ENCODE measurements around the gene MYO1F.
A peak's percentile ranks its signal among the peaks of the same experiment; 100 is the strongest.
"Not testable (repeated sequence)": the region's sequence is repeated elsewhere in the genome, so short reads cannot be mapped to it uniquely, and the experiment has no call there.

MYO1F gene

GRCh38 chr19:8519388-8519787 is 57.9 kb downstream of the MYO1F start:
- DNase-seq (ENCODE audit: low read depth in 1 of 2, low spot score in 1 of 2): no peak

- no peak for DNase-seq (ENCODE audit: low read depth in 1 of 2, low spot score in 1 of 2)
These were observed 58.7 kb downstream of the MYO1F start for GRCh38 chr19:8518536-8518935.

DNA sequence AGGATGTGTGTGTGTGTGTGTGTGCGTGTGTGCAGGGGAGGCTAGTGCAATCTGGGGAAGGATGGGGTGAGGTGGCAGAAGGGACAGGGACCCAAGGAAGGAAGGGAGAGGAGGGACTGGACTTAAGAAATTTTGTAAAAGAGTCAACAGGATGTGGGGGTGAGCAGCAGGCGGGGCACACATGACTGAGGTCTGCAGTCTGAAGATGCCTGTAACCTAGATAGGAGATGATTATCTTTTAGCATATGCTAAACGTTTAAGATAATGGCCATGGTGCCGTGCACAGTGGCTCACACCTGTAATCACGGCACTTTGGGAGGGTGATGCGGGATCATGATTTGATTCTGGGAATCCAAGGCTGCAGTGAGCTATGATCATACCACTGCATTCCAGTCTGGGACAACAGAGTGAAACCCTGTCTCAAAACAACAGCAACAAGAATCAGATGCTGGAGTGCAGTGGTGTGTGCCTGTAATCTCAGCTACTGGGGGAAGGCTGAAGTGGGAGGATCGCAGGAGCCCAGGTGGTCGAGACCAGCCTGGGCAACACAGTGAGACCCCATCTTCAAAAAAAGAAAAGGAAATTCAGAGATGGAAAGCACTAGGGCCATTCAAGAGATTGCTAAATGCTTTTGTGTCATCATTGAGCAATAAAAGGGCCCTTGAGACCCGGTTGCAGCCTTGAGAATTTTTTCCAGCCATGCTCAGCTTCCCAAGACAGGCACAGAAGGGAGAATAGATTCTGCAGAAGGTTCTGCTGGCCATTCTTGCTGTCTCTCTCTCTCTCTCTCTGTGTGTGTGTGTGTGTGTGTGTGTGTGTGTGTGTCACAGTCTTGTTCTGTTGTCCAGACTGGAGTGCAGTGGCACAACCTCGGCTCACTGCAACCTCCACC is 59.4 kb downstream of the MYO1F start:
- DNase-seq (ENCODE audit: low read depth in 1 of 2, low spot score in 1 of 2): no peak

- DNase-seq (ENCODE audit: low read depth in 1 of 2, low spot score in 1 of 2): peak in 1 of 2 donors; percentile 25
These were observed 61.9 kb downstream of the MYO1F start for GRCh38 chr19:8515317-8515716.

DNA sequence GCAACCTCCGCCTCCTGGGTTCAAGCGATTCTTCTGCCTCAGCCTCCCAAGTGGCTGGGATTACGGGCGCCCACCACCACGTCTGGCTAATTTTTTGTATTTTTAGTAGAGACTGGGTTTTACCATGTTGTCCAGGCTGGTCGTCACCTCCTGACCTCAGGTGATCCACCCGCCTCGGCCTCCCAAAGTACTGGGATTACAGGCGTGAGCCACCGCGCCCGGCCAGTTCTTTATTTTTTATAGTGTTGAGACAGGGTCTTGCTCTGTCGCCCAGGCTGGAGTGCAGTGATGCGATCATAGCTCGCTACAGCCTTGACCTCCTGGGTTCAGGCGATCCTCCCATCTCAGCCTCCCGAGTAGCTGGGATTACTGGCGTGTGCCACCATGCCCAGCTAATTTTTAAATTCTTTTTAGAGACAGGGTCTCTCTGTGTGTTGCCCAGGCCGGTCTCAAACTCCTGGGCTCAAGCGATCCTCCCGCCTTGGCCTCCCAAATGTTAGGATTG is 62.7 kb downstream of the MYO1F start:
- DNase-seq (ENCODE audit: low read depth in 1 of 2, low spot score in 1 of 2): not testable (repeated sequence)

DNA sequence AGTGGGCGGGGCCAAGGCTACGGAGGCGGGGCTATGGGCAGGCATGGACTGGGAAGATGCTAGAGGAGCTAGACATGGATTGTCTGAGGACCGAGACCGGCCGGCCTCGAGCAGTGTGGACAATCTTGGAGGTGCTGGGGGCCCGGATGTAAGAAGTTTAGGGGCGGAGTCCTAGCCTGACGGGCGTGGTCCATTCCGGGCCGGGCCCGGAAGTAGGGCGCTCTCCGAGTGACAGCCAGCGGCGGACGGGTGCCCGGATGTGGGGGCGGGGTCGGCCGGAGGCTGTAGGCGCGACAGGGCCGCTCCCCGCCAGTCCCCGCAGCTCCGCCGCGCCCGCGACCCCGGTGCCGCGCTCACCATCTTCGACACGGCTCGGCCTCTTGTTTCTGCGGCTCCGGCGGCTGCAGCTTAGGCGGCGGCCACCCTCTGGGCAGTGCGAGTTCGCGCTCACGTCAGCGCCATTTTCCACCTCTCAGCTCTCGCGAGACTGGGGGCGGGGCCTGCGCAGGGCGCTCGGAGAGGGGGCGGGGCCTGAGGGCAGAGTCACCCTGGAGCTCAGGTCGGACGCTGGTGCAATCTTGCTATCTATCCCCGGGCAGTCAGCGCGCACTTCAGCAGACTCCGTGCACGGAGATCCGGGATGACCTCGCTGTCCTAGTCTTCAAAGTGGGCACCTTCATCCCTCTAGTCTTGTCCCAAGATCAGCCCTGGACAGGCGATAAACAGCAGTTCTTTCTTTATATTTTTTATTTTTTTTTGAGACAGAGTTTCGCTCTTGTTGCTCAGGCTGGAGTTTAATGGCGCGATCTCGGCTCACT is 63.3 kb downstream of the MYO1F start, which contains the start of gene ZNF414:
Gene ZNF414 (minus strand): TSS at position 481 of the 818 bp plus-strand sequence. CDS start 121 bp downstream, at position 360.
- DNase-seq (ENCODE audit: low read depth in 1 of 2, low spot score in 1 of 2): peak; percentile 94 to 99

GRCh38 chr19:8513036-8513686 is 64.1 kb downstream of the MYO1F start:
- no peak for DNase-seq (ENCODE audit: low read depth in 1 of 2, low spot score in 1 of 2)

DNA sequence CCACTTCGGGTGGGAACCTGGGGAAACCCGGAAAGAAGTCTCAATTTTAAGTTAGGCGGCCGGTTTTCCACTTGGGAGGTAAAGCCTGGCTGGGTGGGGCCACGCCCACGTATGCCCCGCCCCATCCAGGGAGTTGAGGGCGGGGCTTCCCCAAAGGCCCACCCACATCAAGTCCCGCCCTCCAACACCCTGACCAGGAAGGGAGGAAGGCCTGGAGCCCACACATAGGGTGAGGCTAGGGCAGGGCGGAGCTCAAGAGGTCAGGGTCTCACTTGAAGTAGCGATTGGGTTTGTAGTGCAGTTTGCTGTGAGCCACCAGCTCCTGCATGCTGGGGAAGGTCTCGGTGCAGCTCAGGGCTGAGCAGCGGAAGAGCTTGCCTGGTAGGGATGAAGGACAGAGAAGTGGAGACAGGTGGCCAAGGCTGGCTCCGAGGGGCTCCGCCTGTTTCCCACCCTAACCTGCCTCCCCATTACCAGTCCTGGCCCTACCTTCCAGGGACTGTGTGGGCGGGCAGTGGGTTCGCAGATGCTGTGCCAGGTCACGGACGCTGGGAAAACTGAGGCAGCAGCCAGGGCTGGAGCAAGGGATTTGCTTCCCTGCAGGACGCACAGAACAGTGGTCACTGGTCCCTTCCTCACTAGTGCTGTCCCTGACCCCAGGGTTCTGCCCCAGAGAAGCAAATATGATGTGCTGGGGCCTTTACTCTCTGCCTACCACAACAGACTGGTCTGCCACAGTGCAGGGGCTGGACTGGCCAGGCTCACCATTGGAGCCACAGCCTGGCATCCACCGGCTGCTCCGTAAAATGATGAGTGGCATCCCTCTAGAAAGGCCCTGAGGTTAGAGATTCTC is 64.9 kb downstream of the MYO1F start:
- no peak for DNase-seq (ENCODE audit: low read depth in 1 of 2, low spot score in 1 of 2)

DNA sequence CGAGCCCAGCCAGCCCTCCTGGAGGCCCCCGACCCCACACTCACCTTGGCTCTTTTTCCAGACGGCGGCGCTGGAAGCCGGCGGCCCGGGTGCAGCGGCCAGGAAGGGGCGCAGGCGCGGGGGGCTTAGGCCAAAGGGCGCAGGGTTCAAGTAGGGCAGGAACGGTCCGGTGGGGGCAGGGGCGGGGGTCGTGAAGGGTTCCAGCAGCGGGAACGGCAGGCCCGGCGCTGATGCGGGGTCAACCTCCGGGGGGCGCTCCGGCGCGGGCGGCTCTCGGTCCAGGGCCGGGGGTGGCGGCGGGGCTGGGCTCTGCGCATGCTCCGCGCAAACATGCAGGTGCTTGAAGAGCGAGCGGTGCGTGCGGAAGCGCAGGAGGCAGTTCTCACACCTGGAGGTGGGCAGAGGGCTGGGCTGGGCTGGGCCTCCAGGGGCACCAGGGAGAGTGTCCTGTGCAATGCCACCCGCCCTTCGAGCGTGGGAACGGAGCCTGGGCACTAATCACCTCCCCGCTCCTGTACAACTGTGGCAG is 65.6 kb downstream of the MYO1F start:
- no peak for DNase-seq (ENCODE audit: low read depth in 1 of 2, low spot score in 1 of 2)

DNA sequence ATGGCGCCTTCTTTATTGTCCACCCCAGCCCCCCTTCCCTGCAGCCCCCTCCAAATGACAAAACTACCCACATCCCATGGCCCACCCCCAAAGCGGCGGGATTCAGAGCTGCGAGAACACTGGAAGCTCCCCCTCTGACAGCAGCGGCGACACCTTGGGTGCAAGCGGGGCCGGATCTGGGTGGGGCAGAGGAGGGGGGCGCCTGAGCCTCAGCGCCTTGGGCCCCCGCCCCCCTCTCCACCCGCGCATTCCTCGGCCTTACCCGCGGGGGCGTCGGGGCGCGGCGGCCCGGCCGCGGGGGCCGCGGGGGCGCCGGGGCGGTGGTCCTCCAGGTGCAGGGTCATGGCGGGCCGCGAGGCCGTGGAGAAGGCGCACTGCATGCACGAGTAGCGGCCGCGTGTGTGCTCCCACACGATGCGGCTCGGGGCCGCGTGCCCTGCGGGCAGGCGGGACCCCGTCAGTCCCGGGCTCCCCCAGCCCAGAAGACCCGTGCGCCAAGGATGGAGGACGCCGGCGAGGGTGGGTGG is 66.6 kb downstream of the MYO1F start:
- no peak for DNase-seq (ENCODE audit: low read depth in 1 of 2, low spot score in 1 of 2)

DNA sequence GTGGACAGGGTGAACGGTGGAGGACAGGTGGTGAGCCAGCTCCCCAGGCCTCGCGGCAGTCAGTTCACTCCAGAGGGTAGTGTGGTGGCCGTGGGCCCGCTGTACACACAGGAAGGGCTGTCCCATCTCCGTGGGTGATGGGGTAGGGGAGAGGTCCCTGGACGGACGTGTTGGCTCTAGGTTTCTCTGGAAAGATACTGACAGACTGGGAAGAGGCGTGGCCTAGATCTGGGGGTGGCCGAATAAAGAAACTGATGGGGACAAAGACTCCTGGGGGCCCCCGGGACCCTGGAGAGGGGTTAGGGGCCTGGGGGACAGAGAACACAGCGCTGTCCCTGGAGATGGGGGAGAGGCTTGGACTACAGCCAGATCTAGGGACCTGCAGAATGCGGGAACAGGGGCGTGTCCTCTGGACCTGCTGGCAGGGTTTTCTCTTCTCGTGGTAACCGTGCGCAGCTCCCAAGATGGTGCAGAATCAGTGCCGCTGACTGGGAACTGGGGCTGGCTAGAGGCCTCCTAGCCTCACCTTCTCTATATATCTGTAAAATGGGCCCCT is 70.8 kb downstream of the MYO1F start:
- no peak for DNase-seq (ENCODE audit: low read depth in 1 of 2, low spot score in 1 of 2)

DNA sequence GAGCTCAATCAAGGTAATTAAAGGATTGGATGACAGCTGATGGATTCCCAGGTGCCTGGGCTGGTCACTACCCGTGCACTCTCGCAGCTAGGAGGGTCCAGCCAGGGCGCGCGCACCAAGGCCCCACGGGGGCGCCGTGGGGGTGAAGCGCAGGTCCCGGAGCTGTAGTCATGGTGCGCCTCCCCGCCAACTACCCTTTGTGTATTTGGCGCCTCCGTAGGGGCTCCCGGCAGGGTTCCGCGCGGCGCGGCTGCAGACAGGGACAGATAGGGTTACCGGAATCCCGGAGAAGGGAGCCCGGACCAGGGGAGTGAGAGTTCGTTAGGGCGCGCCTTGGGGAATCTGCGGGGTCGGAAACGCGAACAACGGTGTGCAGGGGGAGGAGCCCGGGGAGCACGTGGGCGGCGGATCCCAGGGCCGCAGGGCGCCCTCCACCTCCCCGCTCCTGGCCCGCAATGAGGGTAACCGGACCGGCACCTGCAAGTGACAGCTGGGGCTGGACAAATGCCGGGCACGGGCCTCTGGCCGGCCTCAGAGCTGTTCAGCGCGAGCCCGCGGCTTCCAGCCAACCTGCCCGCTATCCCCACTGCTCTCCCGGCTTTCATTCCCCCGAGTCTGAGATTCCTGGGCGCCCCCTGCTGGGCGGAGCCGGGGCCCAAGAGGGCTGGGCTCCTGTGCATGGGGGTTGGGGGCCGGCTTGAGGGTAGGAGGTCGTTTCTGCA is 71.4 kb downstream of the MYO1F start:
- peak; percentile 58 for DNase-seq (ENCODE audit: low read depth in 1 of 2, low spot score in 1 of 2)

GRCh38 chr19:8504919-8505318 is 72.3 kb downstream of the MYO1F start:
- DNase-seq (ENCODE audit: low read depth in 1 of 2, low spot score in 1 of 2): no peak

- DNase-seq (ENCODE audit: low read depth in 1 of 2, low spot score in 1 of 2): no peak
These were observed 73.1 kb downstream of the MYO1F start for GRCh38 chr19:8504171-8504570.

DNA sequence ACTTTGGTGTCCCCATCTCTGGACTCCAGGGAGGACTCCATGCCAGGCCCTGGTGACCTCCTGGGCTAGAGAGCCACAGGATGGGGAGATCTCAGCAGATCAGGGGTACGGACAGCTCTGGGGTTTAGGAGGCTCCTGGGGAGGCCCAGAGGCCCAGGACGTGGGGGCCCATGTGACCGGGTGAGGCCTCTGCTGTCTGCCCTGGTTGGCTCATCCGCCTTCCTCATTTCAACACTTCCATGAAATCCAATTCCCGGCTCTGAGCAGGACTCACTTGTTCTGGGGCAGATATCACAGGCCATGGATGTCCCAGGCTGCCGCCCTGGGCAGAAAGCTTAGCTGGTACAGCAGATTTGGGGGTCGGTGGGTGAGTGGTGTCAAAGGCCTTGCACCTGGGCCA is 73.7 kb downstream of the MYO1F start:
- DNase-seq (ENCODE audit: low read depth in 1 of 2, low spot score in 1 of 2): no peak

DNA sequence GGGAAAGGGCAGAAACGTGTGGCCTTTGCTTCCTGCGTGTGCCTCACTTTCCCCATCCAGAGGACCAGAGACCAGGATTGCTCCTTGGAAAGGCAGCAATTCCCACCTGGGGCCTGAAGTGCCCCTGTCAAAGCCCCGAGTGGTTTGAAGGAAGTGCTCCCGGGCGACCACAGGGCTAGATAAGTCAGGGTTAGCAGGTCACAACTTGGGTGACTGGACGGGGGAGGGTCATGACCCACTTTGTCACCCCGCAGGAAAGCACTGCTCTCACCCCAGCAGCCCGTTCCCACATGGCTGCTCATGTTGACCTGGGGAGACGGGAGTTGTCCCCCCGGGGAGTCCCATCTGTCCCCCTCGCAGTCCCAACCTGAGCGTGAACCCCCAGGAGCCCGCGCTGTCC is 75.3 kb downstream of the MYO1F start:
- DNase-seq (ENCODE audit: low read depth in 1 of 2, low spot score in 1 of 2): no peak

GRCh38 chr19:8501516-8501915 is 75.7 kb downstream of the MYO1F start:
- no peak for DNase-seq (ENCODE audit: low read depth in 1 of 2, low spot score in 1 of 2)

- no peak for DNase-seq (ENCODE audit: low read depth in 1 of 2, low spot score in 1 of 2)
These were observed 77.1 kb downstream of the MYO1F start for GRCh38 chr19:8500158-8500557.
